Measurements from ENCODE around the gene RUNDC3A. TPM values are rescaled to one million over a fixed set of nuclear protein-coding genes. Genes with fewer than 3 reads are reported as not detected.

The RUNDC3A gene
- total and polyA plus RNA-seq, 2 of the 13 experiments (the other 11 are each of a cell fraction or from before 2014, with no cell fraction given): 0.25 TPM; not detected in 1

GRCh38 chr17:44350733-44351226 is 42.4 kb downstream of the RUNDC3A start (continued):
- TF ChIP-seq HMGXB4 (CRISPR knock-in tag; IDR thresholded peaks at IDR 0.05; ENCODE audit: borderline replicate concordance in 1 of 2, low read depth in 1 of 2) (peak; percentile 52 to 72; a peak in 2 of 4 replicates), BRF2 (CRISPR knock-in tag; IDR thresholded peaks at IDR 0.05) (no peak), ATM (IDR thresholded peaks at IDR 0.05; ENCODE audit: borderline replicate concordance) (no peak), CREB3 (CRISPR knock-in tag; IDR thresholded peaks at IDR 0.05) (no peak), DMTF1 (CRISPR knock-in tag; IDR thresholded peaks at IDR 0.05) (no peak), AHR (CRISPR knock-in tag; IDR thresholded peaks at IDR 0.05) (0 out of 2 replicates have a peak, but pooled peaks have one; percentile 20), SMAD1 (CRISPR knock-in tag; IDR thresholded peaks at IDR 0.05; ENCODE audit: borderline replicate concordance, low read depth) (no peak), ZNF124 (CRISPR knock-in tag; IDR thresholded peaks at IDR 0.05) (no peak), FIP1L1 (IDR thresholded peaks at IDR 0.05; ENCODE audit: borderline replicate concordance, insufficient read depth, low read depth, low read length) (no peak), ATAD3A (CRISPR knock-in tag; IDR thresholded peaks at IDR 0.05) (no peak), MEIS1 (CRISPR knock-in tag; IDR thresholded peaks at IDR 0.05; ENCODE audit: borderline replicate concordance) (no peak), ZBTB7B (CRISPR knock-in tag; IDR thresholded peaks at IDR 0.05) (0 out of 2 replicates have a peak, but pooled peaks have one; percentile 37), XRCC5 (optimal IDR thresholded peaks at IDR 0.05; ENCODE audit: low read length) (peak; percentile 88), SNRNP70 (IDR thresholded peaks at IDR 0.05; ENCODE audit: low read depth, low read length) (no peak), ZFP1 (CRISPR knock-in tag; IDR thresholded peaks at IDR 0.05) (no peak), NR2F2 (IDR thresholded peaks at IDR 0.05; ENCODE audit: borderline replicate concordance, low read depth) (no peak), ZNF281 (CRISPR knock-in tag; IDR thresholded peaks at IDR 0.05; ENCODE audit: borderline replicate concordance) (no peak), ZIK1 (CRISPR knock-in tag; IDR thresholded peaks at IDR 0.05; ENCODE audit: borderline replicate concordance, low read depth) (no peak), MAFG (CRISPR knock-in tag; IDR thresholded peaks at IDR 0.05) (no peak)
